D341Med (cell line): ENCODE measurements around the gene ALG14.

Source experiments
- DNase-seq: peaks from one replicate; pipeline ENCODE4 v3.0.0; 2012; ENCODE audit warnings: low spot score

ALG14 gene

GRCh38 chr1:94980582-94981574 is 91.9 kb downstream of the ALG14 start:
- DNase-seq: peak; percentile 37

GRCh38 chr1:94979656-94980581 is 92.8 kb downstream of the ALG14 start:
- no peak for DNase-seq

- DNase-seq: no peak
Measured at GRCh38 chr1:94979131-94979530, 93.6 kb downstream of the ALG14 start.

- no peak for DNase-seq
Measured at GRCh38 chr1:94978401-94978800, 94.3 kb downstream of the ALG14 start.

GRCh38 chr1:94976971-94977548 is 95.7 kb downstream of the ALG14 start:
- no peak for DNase-seq

GRCh38 chr1:94974824-94975223 is 97.9 kb downstream of the ALG14 start:
- DNase-seq: no peak

- DNase-seq: no peak
Measured at GRCh38 chr1:94974241-94974640, 98.5 kb downstream of the ALG14 start.

GRCh38 chr1:94973309-94973922 is 99.3 kb downstream of the ALG14 start:
- no peak for DNase-seq

- DNase-seq: no peak
Measured at GRCh38 chr1:94971491-94971924, 101.2 kb downstream of the ALG14 start.

GRCh38 chr1:94970783-94971182 is 102.0 kb downstream of the ALG14 start:
- no peak for DNase-seq

GRCh38 chr1:94969137-94969536 is 103.6 kb downstream of the ALG14 start:
- no peak for DNase-seq

- no peak for DNase-seq
Measured at GRCh38 chr1:94966033-94966432, 106.7 kb downstream of the ALG14 start.

GRCh38 chr1:94963864-94964263 is 108.9 kb downstream of the ALG14 start:
- no peak for DNase-seq

GRCh38 chr1:94962409-94963265 is 110.1 kb downstream of the ALG14 start:
- no peak for DNase-seq

- DNase-seq: no peak
Measured at GRCh38 chr1:94961988-94962387, 110.8 kb downstream of the ALG14 start.

GRCh38 chr1:94961582-94961981 is 111.2 kb downstream of the ALG14 start:
- DNase-seq: no peak

- no peak for DNase-seq
Measured at GRCh38 chr1:94958081-94958480, 114.7 kb downstream of the ALG14 start.

- no peak for DNase-seq
Measured at GRCh38 chr1:94955767-94956632, 116.8 kb downstream of the ALG14 start.

- no peak for DNase-seq
Measured at GRCh38 chr1:94954263-94955220, 118.2 kb downstream of the ALG14 start.
